GM15510 (cell line): ENCODE measurements around the gene KRT6B.

Experiments used
- POLR2A ChIP-seq: IDR thresholded peaks from 3 replicates; pipeline ENCODE4 v1.6.1; 2011; ENCODE audit warnings: borderline replicate concordance; ENCODE audit not compliant: insufficient read length; ENCODE audit errors: extremely low read depth

The KRT6B gene

GRCh38 chr12:52452101-52452500 lies at the start of gene KRT6B:
Gene KRT6B, minus strand, starts transcription at chr12:52452146. Its CDS starts 68 bp downstream, at chr12:52452078.
- no peak for TF ChIP-seq POLR2A

- no peak for TF ChIP-seq POLR2A
These were observed 49.5 kb upstream of the KRT6B start for GRCh38 chr12:52501490-52501889.

- TF ChIP-seq POLR2A = no peak
These were observed 48.0 kb upstream of the KRT6B start for GRCh38 chr12:52499806-52500560.

GRCh38 chr12:52498946-52499345 lies 47.0 kb upstream of the KRT6B start:
- TF ChIP-seq POLR2A = no peak

GRCh38 chr12:52497975-52498374 lies 46.0 kb upstream of the KRT6B start:
- TF ChIP-seq POLR2A = no peak

- no peak for TF ChIP-seq POLR2A
These were observed 44.7 kb upstream of the KRT6B start for GRCh38 chr12:52496590-52497071.

- TF ChIP-seq POLR2A = no peak
These were observed 44.1 kb upstream of the KRT6B start for GRCh38 chr12:52496054-52496453.

- no peak for TF ChIP-seq POLR2A
These were observed 43.4 kb upstream of the KRT6B start for GRCh38 chr12:52495389-52495788.

GRCh38 chr12:52494518-52494917 lies 42.6 kb upstream of the KRT6B start:
- TF ChIP-seq POLR2A = no peak

- TF ChIP-seq POLR2A = no peak
These were observed 42.2 kb upstream of the KRT6B start for GRCh38 chr12:52494100-52494499.

GRCh38 chr12:52493172-52493571 lies 41.2 kb upstream of the KRT6B start, which contains the start of gene KRT6A:
Gene KRT6A, minus strand, starts transcription at chr12:52493257. Its CDS starts 69 bp downstream, at chr12:52493188.
- TF ChIP-seq POLR2A = no peak

GRCh38 chr12:52488736-52489135 lies 36.8 kb upstream of the KRT6B start:
- TF ChIP-seq POLR2A = no peak

- no peak for TF ChIP-seq POLR2A
These were observed 35.3 kb upstream of the KRT6B start for GRCh38 chr12:52487211-52487610.

- no peak for TF ChIP-seq POLR2A
These were observed 34.5 kb upstream of the KRT6B start for GRCh38 chr12:52486166-52487105.

- TF ChIP-seq POLR2A = no peak
These were observed 28.1 kb upstream of the KRT6B start for GRCh38 chr12:52480073-52480472.
